ENCODE results near the gene CREBL2.
"Not testable (repeated sequence)": the region's sequence is repeated elsewhere in the genome, so short reads cannot be mapped to it uniquely, and the experiment has no call there.

CREBL2 gene

GRCh38 chr12:12651752-12652151 is 40.1 kb downstream of the CREBL2 start:
- Histone ChIP-seq H3K4me1 (no peaks in the 10 kb centered on the region), H3K27me3 (no peaks in the 10 kb centered on the region), H3K9me3 (no peaks in the 10 kb centered on the region), H3K36me3 (no peaks in the 10 kb centered on the region), H3K4me3 (ENCODE audit: low read depth, low read length) (no peak overlapping the region)
- DNase-seq, result no peak
- TF ChIP-seq, protein P1, sequence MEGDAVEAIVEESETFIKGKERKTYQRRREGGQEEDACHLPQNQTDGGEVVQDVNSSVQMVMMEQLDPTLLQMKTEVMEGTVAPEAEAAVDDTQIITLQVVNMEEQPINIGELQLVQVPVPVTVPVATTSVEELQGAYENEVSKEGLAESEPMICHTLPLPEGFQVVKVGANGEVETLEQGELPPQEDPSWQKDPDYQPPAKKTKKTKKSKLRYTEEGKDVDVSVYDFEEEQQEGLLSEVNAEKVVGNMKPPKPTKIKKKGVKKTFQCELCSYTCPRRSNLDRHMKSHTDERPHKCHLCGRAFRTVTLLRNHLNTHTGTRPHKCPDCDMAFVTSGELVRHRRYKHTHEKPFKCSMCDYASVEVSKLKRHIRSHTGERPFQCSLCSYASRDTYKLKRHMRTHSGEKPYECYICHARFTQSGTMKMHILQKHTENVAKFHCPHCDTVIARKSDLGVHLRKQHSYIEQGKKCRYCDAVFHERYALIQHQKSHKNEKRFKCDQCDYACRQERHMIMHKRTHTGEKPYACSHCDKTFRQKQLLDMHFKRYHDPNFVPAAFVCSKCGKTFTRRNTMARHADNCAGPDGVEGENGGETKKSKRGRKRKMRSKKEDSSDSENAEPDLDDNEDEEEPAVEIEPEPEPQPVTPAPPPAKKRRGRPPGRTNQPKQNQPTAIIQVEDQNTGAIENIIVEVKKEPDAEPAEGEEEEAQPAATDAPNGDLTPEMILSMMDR (IDR thresholded peaks at IDR 0.05; ENCODE audit: low read depth, low read length), result no peak

GRCh38 chr12:12652704-12653103 is 41.0 kb downstream of the CREBL2 start:
- H3K27me3 ChIP-seq, H3K9me3 ChIP-seq: not testable (repeated sequence)

DNA sequence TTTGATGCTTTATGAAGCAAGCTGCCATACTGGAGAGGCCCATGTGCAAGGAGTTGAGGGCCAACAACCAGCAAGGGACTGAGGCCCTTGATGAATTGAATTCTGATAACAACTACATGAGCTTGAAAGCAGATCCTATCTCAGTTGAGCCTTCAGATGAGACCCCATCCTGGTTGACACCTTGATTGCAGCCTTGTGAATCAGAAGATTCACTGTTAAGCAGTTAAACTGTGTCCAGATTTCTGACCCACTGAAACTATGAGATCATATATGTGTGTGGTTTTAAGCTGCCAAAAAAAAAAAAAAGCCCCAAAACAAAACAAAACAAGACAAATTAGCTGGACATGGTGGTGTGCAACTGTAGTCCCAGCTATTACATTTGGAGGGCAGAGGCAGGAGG is 42.2 kb downstream of the CREBL2 start:
- Histone ChIP-seq H3K27me3 (no peaks in the 10 kb centered on the region), H3K9me3 (no peaks in the 10 kb centered on the region), H3K4me3 (ENCODE audit: low read depth, low read length) (no peak overlapping the region), H3K4me1 (no peaks in the 10 kb centered on the region), H3K36me3 (no peaks in the 10 kb centered on the region)
- TF ChIP-seq, protein P1 (IDR thresholded peaks at IDR 0.05; ENCODE audit: low read depth, low read length), result no peak
- no peak for DNase-seq

More at GRCh38 chr12:12652704-12653103, 41.0 kb downstream of the CREBL2 start:
- not testable (repeated sequence) for H3K4me3 ChIP-seq (ENCODE audit: low read depth, low read length); DNase-seq; H3K4me1 ChIP-seq; H3K36me3 ChIP-seq

DNA sequence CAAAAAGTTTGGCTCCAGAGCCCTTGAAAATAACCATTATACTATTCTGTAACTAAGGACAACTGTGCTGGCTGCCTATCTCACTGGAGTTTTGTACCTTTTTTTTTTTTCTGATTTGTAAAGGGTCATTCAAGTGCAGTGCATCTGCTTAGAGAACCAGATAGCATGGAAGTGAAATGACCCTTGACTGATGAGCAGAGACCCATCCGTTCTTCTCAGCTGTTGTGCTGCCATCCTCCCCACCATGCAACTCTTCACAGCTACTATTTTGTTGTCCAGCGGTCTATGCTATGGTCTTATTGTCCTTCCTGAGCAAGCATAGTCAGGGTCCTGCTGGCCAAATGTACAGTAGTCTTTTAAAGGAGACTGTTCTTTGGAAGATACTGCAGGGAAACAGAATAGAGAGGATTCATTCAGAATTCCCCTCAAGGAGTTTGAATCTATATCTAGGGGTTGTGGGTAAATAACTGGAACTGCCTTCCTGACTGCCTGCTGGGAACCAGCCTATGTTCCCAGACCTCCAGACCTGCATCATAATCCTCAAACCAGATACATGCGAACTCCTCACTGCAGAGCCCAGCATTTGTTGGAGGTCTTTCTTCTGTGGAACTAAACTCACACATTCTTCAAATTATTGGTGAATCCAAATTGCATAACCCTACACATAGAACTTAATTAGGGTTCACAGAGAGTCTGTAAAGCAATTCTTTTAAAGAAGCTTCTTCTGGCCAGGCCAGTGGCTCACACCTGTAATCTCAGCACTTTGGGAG is 43.2 kb downstream of the CREBL2 start:
- no peak for DNase-seq
- Histone ChIP-seq H3K9me3 (no peaks in the 10 kb centered on the region), H3K4me3 (ENCODE audit: low read depth, low read length) (no peak overlapping the region), H3K4me1 (no peaks in the 10 kb centered on the region), H3K27me3 (no peaks in the 10 kb centered on the region), H3K36me3 (no peaks in the 10 kb centered on the region)
- TF ChIP-seq, protein P1 (IDR thresholded peaks at IDR 0.05; ENCODE audit: low read depth, low read length), result no peak

- Histone ChIP-seq H3K36me3 (peaks cover 9% of the 10 kb centered on the region), H3K9me3 (no peaks in the 10 kb centered on the region), H3K27me3 (no peaks in the 10 kb centered on the region), H3K4me3 (ENCODE audit: low read depth, low read length) (no peak overlapping the region), H3K4me1 (no peaks in the 10 kb centered on the region)
- no peak for DNase-seq
- TF ChIP-seq, protein P1 (IDR thresholded peaks at IDR 0.05; ENCODE audit: low read depth, low read length), result no peak
These were observed 48.5 kb downstream of the CREBL2 start for GRCh38 chr12:12660201-12660600.

DNA sequence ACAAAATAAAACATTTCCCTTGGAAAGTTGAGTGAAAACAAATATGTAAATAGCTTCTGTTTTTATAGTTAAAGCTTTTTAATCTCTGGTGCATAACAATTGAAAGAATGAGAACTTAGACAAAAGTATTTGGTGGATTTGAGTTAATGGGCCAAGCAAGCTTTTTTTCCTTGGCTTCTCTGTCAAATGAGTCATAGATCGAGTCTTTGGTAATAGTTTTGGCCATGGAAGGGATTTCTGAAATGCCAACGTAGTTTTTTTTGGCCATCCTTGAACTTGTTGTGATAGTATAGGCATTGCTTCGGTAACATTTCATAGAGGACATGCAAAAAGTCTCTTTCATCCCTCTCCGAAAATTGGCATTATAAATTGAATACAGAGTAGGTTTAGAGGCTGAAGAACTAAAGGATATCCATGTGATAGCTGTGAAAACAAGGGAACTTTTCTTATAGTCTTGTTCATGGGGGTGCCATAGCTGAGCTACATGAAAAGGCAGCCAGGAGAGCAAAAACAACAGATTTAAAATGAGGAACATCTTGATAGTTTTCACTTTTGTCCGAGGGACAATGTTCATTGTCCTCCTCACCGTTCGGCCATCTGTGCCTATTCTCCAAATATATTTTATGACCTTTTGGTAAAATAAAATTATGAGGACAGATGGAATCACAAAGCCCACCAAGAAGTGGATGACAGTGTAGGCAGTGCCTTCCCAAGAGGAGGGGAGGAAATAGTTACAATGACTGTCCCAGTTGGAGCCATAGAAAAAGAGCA is 49.6 kb downstream of the CREBL2 start:
- H3K4me3 ChIP-seq (ENCODE audit: low read depth, low read length), result no peak overlapping the region
- TF ChIP-seq, protein P1 (IDR thresholded peaks at IDR 0.05; ENCODE audit: low read depth, low read length), result no peak
- no peaks in the 10 kb centered on the region for H3K9me3 ChIP-seq
- H3K27me3 ChIP-seq, result no peaks in the 10 kb centered on the region
- no peak for DNase-seq
- peaks cover 9% of the 10 kb centered on the region for H3K36me3 ChIP-seq
- no peaks in the 10 kb centered on the region for H3K4me1 ChIP-seq
